GM18505 (cell line): ENCODE results near the gene CHN1.
A peak's percentile ranks its signal among the peaks of the same experiment; 100 is the strongest.

Source experiments
- ATAC-seq: cut with Tn5 transposase; IDR thresholded peaks from one replicate; pipeline ENCODE4 v1.9.1; 2021; ENCODE audit not compliant: unreplicated experiment
- POLR2A ChIP-seq: IDR thresholded peaks from 4 replicates; pipeline ENCODE4 v1.6.1; 2011; ENCODE audit warnings: borderline replicate concordance; ENCODE audit not compliant: insufficient read depth, insufficient read length; ENCODE audit errors: extremely low read depth

CHN1 gene

GRCh38 chr2:174759381-174760065, 245.7 kb downstream of the CHN1 start:
- ATAC-seq: no peak
- no peak for TF ChIP-seq POLR2A

GRCh38 chr2:174756743-174757142, 248.4 kb downstream of the CHN1 start:
- no peak for TF ChIP-seq POLR2A
- ATAC-seq: no peak

GRCh38 chr2:174753038-174753633, 252.0 kb downstream of the CHN1 start:
- peak; percentile 19 for ATAC-seq

DNA sequence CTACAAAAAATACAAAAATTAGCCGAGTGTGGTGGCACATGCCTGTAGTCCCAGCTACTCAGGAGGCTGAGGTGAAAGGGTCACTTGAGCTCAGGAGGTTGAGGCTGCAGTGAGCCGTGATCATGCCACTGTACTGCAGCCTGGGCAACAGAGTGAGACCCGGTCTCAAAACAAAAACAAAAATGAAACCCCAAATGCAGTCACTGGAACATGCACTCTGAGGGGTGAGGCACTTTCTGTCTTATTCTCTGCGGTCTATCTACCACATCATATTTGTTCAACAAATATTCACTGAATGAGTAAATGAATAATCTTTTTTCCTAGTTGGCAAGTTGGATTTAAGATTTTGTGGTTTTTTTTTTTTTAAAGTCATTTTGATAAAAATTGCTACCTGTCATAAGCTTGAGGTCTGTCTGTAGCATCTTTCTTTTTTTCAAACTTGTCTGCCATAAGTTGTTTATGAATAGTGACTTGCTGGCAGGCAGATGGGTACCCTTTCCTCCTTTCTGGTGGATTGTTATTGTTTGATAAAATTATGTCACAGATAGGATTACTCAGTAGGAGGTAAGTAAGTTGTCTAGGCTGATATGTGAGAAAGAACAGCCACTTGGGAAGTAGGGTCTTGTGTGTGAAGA, 252.7 kb downstream of the CHN1 start:
- ATAC-seq: peak; percentile 80
- no peak for TF ChIP-seq POLR2A

More at GRCh38 chr2:174753038-174753633, 252.0 kb downstream of the CHN1 start:
- TF ChIP-seq POLR2A: no peak

GRCh38 chr2:174750923-174751441, 254.2 kb downstream of the CHN1 start:
- peak; percentile 41 for ATAC-seq
- no peak for TF ChIP-seq POLR2A

DNA sequence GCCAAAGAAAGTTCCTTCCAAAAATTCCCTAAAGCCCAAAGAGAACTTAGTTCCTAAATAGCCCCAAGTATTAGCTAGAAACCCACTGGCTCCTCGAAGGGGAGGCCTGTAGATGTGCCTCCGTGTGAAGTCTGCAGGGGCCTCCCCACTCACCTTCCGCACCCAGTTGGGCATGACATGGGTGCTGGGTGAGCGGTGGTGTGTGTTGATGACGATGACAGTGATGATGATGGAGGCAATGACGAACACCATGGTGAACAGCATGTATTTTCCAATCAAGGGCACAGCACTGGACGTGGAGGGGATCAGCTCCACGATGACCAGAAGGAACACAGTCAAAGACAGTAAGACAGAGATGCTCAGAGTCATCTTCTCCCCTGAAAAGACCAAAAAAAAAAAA, 255.4 kb downstream of the CHN1 start:
- ATAC-seq: no peak

DNA sequence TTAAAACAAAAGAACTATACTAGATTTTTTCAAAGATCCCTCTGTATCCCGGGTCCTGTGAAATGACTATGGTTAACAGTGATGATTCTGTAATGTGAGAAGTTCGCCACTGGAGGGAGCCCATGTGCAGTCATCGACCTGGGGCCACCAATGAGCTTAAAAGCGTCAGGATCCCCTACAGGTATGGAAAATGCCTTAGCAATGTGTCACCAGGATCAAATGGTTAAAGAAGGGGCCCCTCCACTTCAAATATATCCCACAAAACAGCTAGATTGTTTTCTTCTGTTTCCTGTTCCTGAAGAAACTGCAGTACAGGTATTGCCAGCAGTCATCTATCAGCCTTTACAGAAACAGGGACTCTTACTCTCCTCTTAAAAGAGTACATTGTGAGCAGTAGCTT, 256.2 kb downstream of the CHN1 start:
- ATAC-seq: no peak

More for the DNA sequence above, 255.4 kb downstream of the CHN1 start:
- no peak for TF ChIP-seq POLR2A

More for the DNA sequence above, 256.2 kb downstream of the CHN1 start:
- TF ChIP-seq POLR2A: no peak
